GM21737 (cell line): Measurements from ENCODE around the gene HIF3A.
"Not testable (repeated sequence)": the region's sequence is repeated elsewhere in the genome, so short reads cannot be mapped to it uniquely, and the experiment has no call there.

Experiments used
- ATAC-seq: cut with Tn5 transposase; IDR thresholded peaks from one replicate; pipeline ENCODE4 v1.9.1; 2021; ENCODE audit warnings: mild to moderate bottlenecking, moderate library complexity; ENCODE audit not compliant: unreplicated experiment

Gene HIF3A

DNA sequence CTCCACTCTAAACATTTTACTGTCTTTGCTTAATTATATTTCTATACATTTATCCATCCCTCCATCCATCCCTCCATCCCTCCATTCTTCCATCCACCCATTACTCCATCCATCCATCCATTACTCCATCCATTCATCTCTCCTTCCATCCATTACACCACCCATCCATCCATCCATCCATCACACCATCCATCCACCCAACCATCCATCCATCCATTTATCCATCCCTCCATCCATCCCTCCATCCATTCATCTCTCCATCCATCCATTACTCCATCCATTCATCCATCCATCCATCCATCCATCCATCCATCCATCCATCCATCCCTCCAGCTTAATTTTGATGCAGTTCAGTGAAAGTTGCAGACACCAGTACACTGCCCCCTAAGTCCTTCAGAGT, 5.0 kb upstream of the HIF3A start:
- no peak for ATAC-seq

DNA sequence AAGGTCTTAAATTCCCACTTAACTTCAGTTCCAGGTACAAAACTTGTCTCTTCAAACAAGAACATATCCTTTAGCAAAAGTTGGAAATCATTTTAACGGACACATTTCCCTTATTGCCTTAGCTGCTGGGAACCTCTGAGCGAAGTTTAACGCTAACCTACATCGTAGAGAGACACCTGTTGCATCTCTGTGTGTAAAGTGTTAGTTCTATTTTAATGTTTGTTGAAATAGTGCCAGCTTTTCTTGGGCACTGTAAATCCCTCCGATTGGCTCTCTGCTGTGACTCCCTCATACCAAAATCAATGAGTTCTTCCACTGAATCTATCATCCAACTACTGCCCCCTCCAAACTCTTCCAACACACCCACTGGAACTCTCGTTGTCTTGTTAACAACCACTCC, 2.3 kb upstream of the HIF3A start:
- no peak for ATAC-seq

DNA sequence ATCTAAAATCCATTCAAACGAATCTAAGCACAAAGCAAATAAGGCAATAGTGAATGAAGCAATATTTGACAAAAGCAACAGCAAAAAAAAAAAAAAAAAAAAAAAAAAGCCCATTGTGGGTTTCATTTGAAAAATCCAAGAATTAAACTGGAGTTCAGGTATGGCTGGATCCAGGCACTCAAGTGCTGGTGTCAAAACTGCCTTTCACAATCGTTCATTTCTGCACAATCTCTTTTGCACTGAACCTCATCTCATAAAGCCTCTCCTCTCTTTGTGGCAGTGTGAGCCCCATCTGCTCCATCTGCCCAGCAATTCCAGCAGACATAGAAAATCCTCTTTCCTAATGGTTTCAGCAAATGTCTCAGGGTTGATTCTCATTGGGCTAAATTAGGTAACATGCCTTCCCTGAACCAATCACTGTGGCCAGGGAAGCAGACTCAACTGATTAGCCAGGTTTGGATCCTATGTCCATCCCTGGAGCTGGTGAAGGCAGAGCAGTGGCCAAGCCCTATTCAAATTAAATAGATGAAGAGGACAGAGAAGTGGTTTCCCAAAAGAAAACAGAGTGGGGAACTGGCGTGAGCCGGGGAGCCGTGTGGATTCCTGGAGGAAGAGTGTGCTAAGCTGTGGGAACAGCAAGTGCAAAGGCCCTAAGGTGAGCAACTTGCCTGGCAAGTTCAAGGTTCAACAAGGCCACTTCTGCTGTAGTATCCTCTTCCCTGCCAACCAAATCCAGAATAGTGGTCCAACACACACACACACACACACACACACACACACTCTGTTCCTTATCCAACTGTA, 1.2 kb upstream of the HIF3A start:
- no peak for ATAC-seq

DNA sequence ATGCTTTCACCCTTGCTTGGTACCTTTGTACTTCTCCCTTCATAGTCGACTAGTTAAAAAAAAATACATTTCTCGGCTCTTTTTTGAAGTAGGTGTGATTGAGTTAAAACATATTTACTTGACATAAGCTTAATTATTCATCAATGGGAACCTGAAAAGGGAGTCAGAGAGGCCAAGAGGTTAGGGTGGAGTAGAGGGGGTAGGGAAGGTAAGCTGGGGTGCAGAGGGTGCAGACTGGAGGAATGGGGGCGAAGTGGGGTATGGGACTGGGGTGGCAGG, 701 bp upstream of the HIF3A start:
- ATAC-seq = no peak

DNA sequence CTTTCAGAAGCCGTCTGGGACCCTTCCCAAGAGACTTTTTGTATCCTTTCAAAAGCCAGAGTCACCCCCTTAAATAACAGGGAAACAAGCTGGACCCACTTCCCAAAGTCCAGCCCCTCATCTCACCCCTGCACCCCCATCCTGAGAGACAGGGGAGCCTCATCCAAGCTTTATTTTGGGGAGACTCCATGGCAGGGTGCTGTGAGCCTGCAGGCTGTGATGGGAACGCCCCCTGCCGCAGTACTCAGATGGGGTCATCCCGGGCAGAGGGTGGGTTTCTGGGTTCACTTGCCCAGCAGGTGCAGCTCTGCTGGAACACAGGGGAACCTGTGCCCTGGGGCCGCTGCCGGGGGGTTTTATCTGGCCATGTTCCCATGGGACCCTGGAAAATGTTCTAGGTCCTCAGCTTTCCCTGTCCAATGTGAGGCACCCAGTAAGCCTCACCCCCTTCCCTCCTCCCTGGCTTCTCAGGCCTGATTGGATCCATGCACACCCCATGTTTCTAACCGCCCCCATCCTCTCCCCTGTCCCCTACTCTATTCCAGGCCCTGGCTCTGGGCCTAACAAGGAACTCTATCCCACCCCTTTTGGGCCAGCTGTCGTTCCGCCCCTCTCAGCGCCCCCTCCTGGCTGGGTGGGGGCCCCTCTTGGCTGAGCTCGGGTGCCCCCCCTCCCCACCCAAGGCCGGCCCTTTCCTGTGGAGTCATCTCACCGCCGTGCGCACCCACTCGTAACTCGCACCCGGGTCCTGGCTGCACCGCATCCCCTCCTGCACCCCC, 1.0 kb downstream of the HIF3A start:
- no peak for ATAC-seq

DNA sequence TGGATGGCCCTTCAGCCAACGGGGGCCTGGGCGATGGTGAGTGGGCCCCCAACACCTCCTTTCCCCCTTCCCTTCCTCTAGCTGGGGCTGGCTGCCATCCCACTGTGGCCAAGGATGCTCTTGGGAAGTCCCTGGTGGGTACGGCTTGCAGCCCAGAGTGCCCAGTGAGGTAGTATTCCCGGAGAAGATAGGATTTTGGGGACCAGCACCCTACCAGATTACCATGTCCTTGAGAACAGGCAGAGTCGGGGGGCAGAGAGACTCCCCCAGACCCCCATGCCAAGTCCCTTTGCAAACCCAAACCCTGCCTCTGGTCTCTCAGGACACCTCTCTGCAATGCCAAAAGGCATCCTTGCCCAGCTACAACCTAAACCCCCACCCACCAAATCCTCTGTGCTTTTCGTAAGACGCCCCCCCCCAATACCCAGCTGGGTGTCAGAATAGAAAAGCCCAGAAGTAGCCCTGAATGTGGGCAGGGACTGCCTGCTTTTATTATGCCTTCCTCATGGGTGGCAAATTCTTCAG, 1.7 kb downstream of the HIF3A start:
- ATAC-seq = no peak

DNA sequence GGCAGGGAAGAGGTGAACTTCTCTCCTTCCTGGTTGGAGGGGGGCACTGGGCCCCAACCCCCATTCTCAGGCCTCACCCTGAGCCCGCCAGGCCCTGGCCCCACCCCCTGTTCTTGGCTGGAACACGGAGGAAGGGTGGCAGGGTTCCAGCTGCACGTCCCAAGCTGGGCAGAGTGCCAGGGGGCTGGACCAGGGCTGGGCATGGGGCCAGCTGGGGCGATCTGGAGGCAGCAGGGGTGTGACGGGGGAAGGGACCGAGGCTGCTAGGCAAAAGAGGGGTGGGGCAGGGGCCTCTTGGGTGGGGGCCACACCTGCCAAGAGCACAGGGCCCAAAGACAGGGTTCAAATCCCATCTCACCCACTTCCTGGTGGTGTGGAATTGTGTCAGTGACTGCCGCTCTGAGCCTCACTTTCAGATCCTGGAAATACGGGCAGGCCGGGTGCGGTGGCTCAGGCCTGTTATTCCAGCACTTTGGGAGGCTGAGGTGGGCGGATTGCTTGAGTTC, 2.2 kb downstream of the HIF3A start:
- ATAC-seq = no peak

DNA sequence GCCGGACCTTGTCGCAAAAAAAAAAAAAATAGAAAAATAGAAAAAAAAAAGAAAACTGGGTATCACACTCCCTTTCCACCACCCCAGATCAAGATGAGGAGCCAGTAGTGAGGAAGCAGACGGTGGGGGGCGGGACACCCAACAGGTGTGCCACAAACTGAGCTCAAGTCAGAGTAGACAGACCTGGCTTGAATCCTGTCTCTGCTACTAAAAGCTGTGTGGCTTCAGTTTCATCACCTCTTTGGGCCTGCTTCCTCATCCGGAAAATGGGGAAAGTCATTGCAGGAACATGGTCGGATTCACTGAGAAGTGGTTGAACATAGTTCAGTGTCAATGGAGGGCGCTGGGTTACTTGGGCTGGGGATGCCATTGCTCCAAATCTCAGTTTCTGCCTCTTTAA, 2.9 kb downstream of the HIF3A start:
- ATAC-seq = no peak

DNA sequence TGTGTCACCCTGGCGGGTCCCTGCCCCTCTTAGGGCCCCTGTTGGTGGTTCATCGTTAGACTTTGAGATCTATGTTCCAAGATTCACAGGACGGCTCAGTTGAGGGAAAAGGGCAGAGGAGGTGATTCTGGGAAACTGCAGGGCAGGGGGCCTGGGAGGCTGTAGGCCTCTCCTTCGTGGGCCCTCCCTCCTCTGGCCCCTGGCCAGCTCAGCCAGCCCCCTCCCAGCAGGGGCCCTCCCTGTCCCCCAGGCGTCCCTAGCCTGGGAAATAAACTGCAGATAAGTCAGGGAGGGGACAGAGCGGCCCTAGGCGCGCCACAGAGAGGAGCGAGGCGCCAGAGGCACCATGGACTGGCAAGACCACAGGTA, 6.5 kb downstream of the HIF3A start:
- ATAC-seq = no peak

DNA sequence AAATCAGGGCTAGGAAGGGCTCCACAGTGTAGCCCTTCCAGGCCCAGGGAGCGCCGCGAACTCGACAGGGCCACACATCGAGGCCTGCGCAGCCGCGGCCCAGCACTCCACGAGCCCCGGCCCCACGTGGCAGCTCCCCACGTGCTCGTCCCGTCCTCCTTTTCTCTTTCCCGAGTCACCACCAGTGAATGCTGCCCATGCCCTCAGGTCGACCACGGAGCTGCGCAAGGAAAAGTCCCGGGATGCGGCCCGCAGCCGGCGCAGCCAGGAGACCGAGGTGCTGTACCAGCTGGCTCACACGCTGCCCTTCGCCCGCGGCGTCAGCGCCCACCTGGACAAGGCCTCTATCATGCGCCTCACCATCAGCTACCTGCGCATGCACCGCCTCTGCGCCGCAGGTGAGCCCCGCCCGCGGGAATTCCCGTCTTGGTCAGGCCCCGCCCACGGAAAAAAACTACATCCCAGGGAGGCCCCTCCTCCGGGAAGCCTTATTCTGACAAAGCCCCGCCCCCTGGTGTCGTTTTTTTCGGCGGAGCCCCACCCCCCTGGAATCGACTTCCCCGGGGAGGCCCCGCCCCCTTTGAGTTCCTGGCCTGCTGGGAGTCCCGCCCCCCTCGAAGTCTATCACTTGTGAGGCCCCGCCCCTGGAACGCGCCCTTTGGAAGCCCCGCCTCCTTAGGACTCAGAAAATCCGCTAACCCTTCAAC, 7.0 kb downstream of the HIF3A start:
- no peak for ATAC-seq

DNA sequence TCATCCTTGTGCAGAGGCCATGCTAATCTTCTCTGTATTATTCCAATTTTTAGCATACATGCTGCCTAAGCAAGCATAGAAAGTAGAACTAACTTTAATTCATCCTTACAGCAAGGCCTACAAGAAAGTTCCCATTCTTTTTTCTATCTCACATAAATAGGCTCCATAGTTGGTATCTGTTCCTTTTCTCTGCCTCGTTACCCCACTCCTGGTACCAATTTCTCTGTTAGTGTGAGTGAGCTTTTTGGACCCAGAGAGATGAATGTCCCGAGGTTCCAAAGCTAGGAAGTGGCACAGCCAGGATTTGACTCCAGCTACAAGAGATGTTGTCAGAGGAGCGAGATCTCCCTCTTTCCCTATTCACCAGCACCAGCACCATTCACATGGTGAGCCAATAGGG, 9.7 kb downstream of the HIF3A start:
- ATAC-seq = no peak

DNA sequence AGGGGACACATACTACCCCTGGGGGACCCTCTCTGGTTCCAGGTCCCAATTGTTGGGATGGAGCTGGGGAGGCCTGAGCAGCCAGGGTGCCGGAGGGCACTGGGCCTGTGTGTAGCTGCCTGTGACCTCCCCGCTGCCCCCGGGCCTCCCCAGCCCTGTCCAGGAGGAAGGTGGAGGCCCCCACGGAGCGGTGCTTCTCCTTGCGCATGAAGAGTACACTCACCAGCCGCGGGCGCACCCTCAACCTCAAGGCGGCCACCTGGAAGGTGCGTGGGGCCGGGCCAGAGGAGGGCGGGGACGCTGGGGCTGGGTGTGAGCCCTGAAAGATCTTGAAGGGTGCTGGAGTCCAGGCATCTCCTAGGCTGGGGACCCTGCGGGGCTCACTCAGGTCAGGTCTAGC, 11.7 kb downstream of the HIF3A start:
- ATAC-seq = no peak

DNA sequence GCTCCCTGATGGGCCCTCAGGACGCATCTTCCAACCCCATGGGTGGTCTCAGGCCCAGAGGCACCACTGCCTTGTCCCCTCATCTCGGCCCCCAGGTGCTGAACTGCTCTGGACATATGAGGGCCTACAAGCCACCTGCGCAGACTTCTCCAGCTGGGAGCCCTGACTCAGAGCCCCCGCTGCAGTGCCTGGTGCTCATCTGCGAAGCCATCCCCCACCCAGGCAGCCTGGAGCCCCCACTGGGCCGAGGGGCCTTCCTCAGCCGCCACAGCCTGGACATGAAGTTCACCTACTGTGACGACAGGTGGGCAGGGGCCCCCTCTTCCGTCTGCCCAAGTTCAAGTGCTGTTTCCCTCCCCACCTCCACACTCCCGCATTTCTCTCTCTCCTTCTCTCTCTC, 12.2 kb downstream of the HIF3A start:
- ATAC-seq = no peak

DNA sequence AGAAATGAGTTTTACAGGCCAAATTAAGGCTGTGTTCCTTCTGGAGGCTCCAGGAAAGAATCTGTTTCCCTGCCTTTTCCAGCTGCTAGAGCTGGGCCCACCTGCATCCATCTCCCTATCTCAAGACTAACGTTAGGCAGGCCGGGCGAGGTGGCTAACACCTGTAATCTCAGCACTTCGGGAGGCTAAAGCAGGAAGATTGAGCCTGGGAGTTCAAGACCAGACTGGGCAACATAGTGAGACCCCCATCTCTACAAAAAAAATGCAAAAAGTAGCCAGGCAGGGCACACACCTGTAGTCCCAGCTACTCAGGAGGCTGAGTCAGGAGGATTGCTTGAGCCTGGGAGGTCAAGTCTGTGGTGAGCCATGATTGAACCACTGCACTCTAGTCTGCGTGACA, 14.6 kb downstream of the HIF3A start:
- ATAC-seq = no peak

DNA sequence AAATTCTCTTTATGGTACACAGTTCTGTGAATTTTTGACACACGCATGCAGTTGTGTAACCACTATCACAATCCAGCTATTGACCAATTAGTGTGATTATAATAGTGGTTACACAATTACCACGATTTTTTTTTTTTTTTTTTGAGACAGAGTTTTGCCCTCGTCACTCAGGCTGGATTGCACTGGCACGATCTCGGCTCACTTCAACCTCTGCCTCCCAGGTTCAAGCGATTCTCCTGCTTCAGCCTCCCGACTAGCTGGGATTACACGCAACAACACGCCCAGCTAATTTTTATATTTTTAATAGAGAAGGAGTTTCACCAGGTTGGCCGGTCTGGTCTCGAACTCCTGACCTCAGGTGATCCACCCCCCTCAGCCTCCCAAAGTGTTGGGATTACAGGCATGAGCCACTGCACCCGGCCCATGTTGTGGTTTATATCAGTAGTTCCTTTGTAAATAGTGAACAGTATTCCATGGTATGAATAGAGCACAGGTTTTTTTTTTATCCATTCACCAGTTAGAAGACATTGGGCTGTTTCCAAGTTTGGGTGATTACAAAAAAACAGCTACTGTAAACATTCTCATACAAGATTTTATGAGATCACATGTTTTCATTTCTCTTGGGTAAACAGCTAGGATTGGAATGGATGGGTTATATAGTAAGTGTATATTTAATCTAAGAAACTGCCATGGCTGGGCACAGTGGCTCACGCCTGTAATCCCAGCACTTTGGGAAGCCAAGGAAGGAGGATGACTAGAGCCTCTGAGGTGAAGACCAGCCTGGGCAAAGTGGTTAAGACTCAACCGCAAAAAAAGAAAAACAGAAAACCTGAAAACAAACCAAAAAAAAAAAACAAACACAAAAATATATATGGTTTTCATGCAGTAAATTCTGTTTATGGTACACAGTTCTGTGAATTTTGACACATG, 17.0 kb downstream of the HIF3A start:
- ATAC-seq = not testable (repeated sequence)

DNA sequence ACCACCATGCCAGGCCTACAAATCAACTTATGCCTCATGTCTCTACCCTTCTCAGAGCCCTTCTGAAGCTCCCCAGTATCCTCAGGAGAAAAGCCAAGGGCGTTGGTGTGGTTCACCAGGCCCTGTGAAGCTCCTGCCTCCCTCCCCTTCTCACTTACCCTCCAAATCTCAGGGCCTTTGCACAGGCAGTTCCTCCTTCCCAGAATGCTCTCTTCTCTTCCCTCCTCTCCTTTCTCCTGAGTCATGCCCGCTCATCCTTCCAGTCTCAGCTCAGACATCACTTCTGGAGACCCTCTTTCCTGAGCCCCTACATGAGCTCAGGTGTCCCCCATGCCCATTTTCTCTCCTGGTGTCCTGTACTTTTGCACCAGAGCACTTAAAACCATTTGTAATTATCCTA, 20.5 kb downstream of the HIF3A start:
- ATAC-seq = no peak

DNA sequence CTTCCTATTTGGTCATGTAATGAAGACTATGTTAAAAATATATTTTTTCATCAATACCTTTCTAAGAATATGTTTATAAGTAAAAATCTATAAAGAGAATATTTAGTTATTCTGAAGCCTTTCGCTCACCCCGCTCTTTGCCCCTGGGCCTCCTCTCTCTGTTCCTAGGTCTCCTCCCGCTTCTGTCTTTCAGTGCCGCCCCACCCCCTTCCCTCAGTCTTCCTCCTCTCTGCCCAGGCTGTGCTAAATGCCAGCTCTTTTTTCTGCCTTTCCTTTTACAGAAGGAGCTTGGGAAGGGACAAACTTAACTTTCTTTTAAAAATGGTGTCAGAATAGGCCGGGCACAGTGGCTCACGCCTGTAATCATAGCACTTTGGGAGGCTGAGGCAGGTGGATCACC, 22.8 kb downstream of the HIF3A start:
- ATAC-seq = no peak

DNA sequence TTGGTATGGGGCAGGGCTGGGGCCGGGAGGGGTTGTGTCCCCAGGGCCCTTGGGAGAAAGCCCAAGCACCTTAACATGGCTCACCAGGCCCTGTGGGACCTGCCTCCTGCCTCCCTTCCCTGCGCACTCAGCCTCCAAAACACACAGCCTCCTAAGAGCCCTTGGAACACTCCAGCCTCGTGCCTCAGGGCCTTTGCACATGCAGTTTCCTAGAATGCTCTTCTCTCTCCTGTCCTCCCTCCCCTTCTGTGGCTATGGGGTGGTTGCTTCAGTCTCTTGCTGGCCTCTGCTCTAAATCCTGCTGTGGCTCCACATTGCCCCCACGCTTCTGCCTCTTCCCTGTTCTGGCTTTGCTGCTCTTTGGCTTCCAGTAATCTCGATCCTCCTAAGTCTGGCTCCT, 23.7 kb downstream of the HIF3A start:
- ATAC-seq = no peak

DNA sequence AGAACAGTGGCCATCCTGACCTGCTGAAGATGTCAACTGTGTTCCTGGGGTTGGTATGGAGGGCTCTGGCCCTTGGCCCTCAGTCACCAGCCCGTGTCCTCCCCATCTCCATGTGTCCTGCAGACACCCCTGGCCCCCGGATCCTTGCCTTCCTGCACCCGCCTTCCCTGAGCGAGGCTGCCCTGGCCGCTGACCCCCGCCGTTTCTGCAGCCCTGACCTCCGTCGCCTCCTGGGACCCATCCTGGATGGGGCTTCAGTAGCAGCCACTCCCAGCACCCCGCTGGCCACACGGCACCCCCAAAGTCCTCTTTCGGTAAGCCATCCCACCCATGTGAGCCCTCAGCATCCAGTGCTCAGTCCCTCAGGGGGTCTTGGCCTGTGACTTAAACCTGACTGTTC, 24.8 kb downstream of the HIF3A start:
- no peak for ATAC-seq

DNA sequence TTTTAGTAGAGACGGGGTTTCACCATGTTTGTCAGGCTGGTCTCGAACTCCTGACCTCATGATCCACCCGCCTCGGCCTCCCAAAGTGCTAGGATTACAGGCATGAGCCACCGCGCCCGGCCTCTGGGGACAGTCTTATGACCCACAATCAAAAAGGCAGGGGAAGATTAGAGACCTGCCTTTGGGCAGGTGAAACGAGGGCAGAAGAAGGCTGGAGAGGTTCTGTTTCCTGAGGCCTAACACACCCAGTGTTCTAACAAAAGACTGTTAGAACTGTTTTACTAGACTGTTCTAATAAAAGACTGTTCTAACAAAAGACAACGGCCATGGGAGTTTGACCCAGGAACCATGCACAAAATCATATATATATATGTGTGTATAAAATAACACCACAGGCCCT, 26.4 kb downstream of the HIF3A start:
- ATAC-seq = not testable (repeated sequence)

DNA sequence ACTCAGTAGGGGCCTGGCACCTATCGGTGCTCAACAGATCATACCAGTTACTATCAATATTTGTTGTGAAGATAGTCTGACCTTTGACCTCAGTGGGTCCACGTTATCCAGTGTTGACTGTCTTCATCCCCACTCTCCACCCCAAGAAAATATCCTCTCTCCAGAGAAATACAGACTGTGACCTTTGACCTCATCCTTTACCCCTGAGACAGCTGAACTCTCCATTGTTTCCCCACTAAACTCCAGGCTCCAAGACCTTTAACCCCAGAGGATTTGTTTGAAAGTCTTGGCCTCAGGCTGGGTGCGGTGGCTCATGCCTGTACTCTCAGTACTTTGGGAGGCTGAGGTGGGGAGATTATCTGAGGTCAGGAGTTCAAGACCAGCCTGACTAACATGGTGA, 27.4 kb downstream of the HIF3A start:
- ATAC-seq = no peak
